ENCODE measurements around the gene AP2A1.

GRCh38 chr19:49801966-49802661 is 35.3 kb downstream of the AP2A1 start:
- no peak for TF ChIP-seq CTCF (conservative IDR thresholded peaks at IDR 0.05)
- no peak for TF ChIP-seq ZFX (IDR thresholded peaks at IDR 0.05)
